ENCODE data around the gene NACC2. TPM values are rescaled to one million over a fixed set of nuclear protein-coding genes. Genes with fewer than 3 reads are reported as not detected.

The NACC2 gene
- total RNA-seq, 4 donors from 2014 or later = 71.4 to 209 (median 110) TPM

DNA sequence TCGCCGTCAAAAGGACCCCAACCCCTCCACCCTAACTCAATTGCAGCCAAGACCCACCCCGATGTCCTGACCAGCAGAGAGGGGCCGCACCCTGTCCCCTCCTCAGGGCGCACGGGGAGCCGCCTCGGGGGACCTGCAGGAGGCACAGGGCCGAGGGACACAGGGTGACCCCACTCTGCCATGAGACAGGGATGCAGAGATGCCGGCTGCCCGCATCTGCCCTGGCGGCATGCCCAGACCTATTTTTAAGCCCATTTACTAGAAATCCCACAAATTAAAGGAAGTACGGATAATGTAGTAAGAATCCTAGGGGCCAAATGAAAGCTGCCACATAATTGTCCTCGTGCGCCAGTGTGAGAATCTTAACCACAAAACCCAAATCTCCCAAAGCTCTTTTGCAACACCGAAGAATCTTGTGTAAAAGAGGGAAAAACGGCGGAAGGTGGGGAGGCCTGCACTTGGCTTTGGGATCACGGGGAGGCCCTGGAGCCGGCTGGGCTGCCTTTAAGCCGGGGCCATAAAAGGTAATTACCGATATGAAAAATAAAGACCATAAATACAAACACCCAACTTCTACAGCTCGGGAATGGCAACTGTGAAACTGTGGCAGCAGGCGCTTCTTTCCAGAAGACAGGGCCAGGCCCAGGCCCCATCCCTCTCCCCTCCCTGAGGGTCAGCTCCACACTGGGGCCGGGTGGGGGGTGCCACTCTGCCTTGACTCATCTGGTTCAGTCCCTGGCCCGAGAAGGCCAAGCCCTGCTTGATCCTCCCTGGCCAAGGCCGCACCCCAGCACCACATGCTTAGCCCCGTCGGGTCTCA lies 35.0 kb downstream of the NACC2 start:
- H3K4me1 ChIP-seq = peaks cover 0 to 98% (median 47%) of the 10 kb centered on the region in 3 donors
- no peaks in the 10 kb centered on the region for H3K9me3 ChIP-seq
- TF ChIP-seq POLR2A (IDR thresholded peaks at IDR 0.05) = no peak
- TF ChIP-seq EP300 (IDR thresholded peaks at IDR 0.05) = no peak
- TF ChIP-seq CTCF (IDR thresholded peaks at IDR 0.05) = no peak
- no peak for TF ChIP-seq POLR2AphosphoS5 (IDR thresholded peaks at IDR 0.05)
- H3K36me3 ChIP-seq = no peaks in the 10 kb centered on the region
- no peak for ATAC-seq
- no peaks in the 10 kb centered on the region for H3K27me3 ChIP-seq
- WGBS, 2 donors (ENCODE audit: low coverage in 1 of 2) = 63 to 64% methylated on average over 6 to 13 of the region's 29 CpGs
- H3K4me3 ChIP-seq = no peak overlapping the region
- no peak overlapping the region for H3K27ac ChIP-seq

DNA sequence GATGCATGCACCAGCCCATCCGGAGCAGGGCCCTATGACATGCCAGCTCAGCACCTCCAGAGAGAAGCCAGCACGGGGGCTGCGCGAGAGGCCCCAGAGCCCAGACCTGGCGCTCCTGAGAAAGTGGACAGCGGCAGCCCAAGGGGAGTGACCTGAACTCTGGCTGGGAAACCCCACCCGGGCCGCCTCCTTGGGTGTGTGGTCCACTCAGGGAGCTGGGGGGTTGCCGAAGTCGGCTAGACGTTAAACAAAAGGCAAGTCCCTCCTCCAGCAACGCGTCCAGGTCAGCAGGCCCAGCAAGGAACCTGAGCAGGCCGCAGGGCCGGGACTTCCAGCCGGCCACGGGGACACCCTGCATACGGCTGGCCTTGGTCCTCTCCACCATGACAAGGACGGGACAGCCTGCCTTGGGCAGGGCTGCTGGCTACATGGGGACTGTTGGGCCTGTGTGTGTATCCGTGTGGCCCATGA lies 35.7 kb downstream of the NACC2 start:
- Histone ChIP-seq H3K36me3 (no peaks in the 10 kb centered on the region), H3K27me3 (no peaks in the 10 kb centered on the region), H3K4me3 (no peak overlapping the region), H3K9me3 (no peaks in the 10 kb centered on the region), H3K27ac (no peak overlapping the region), H3K4me1 (peaks cover 0 to 100% (median 51%) of the 10 kb centered on the region in 3 donors)
- TF ChIP-seq POLR2AphosphoS5 (IDR thresholded peaks at IDR 0.05) (no peak), EP300 (IDR thresholded peaks at IDR 0.05) (no peak), CTCF (IDR thresholded peaks at IDR 0.05) (no peak), POLR2A (IDR thresholded peaks at IDR 0.05) (no peak)
- WGBS, 2 donors (ENCODE audit: low coverage in 1 of 2) = no CpG with 5 or more reads among the region's 20 CpGs
- no peak for ATAC-seq

GRCh38 chr9:136058801-136059302 lies 36.2 kb downstream of the NACC2 start:
- no peak overlapping the region for H3K27ac ChIP-seq
- WGBS, 2 donors (ENCODE audit: low coverage in 1 of 2) = 93 to 100% methylated on average over 1 to 7 of the region's 12 CpGs
- H3K36me3 ChIP-seq = no peaks in the 10 kb centered on the region
- H3K4me1 ChIP-seq = peaks cover 0 to 100% (median 56%) of the 10 kb centered on the region in 3 donors
- H3K27me3 ChIP-seq = no peaks in the 10 kb centered on the region
- TF ChIP-seq POLR2A (IDR thresholded peaks at IDR 0.05) = no peak
- TF ChIP-seq POLR2AphosphoS5 (IDR thresholded peaks at IDR 0.05) = no peak
- no peak for TF ChIP-seq CTCF (IDR thresholded peaks at IDR 0.05)
- TF ChIP-seq EP300 (IDR thresholded peaks at IDR 0.05) = no peak
- ATAC-seq = no peak
- H3K4me3 ChIP-seq = no peak overlapping the region
- H3K9me3 ChIP-seq = no peaks in the 10 kb centered on the region

- TF ChIP-seq POLR2AphosphoS5 (IDR thresholded peaks at IDR 0.05) = no peak
- no peak for TF ChIP-seq CTCF (IDR thresholded peaks at IDR 0.05)
- TF ChIP-seq POLR2A (IDR thresholded peaks at IDR 0.05) = no peak
- TF ChIP-seq EP300 (IDR thresholded peaks at IDR 0.05) = no peak
- ATAC-seq = no peak
- Histone ChIP-seq H3K27ac (no peak overlapping the region), H3K36me3 (no peaks in the 10 kb centered on the region), H3K4me3 (no peak overlapping the region), H3K4me1 (peaks cover 0 to 100% (median 64%) of the 10 kb centered on the region in 3 donors), H3K27me3 (no peaks in the 10 kb centered on the region), H3K9me3 (no peaks in the 10 kb centered on the region)
- 80% methylated on average over 2 of the region's 13 CpGs; no CpG with 5 or more reads in 1 of the 2 donors for WGBS, 2 donors (ENCODE audit: low coverage in 1 of 2)
Observed at GRCh38 chr9:136058084-136058483, 37.0 kb downstream of the NACC2 start.

Data from gastroesophageal sphincter (tissue), 4 donors.